GM12878 (cell line): ENCODE measurements around the gene PRKAG2. TPM values are rescaled to one million over a fixed set of nuclear protein-coding genes. Genes with fewer than 3 reads are reported as not detected.

Experiments used
- ATAC-seq: fragments of 200-7000 bp; cut with Tn5 transposase; 3 replicates; pipeline ENCODE4 v1.9.1; 2020; ENCODE audit warnings: mild to moderate bottlenecking, moderate library complexity
- BruUV-seq: library from RNA; stranded (reverse); fragments of 400-500 nt; replicated peaks from 2 replicates; lab custom pipeline; 2021; lab: Mats Ljungman, UMichigan
- CTCF ChIA-PET: fragments of 300-600 bp; sonication (Branson Sonifier 250); formaldehyde crosslinking; extraction: SDS; loops from one replicate; lab custom pipeline; 2021; ENCODE audit warnings: inconsistent platforms; lab: Yijun Ruan, JAX
- POLR2A ChIA-PET: fragments of 350-600 bp; formaldehyde crosslinking; extraction: SDS; loops from one replicate; lab custom pipeline; 2021; ENCODE audit warnings: inconsistent platforms; lab: Charles Lee
- RAD21 ChIA-PET: fragments of 300-600 bp; sonication (Branson Sonifier 250); formaldehyde crosslinking; loops from one replicate; lab custom pipeline; 2023; ENCODE audit warnings: antibody characterized with exemption; ENCODE audit not compliant: unreplicated experiment; lab: Charles Lee
- SMC1A ChIA-PET: fragments of 300-600 bp; sonication (Branson Sonifier 250); formaldehyde crosslinking; loops from one replicate; lab custom pipeline; 2023; ENCODE audit not compliant: unreplicated experiment, uncharacterized antibody; lab: Charles Lee
- DNase-seq: peaks from one replicate; pipeline ENCODE4 v3.0.0-alpha.2; 2011; ENCODE audit warnings: low read depth, low spot score
- FAIRE-seq: peaks from 3 replicates; lab custom pipeline; 2011; peaks lifted over from hg19 to GRCh38; lab: Jason Lieb, UNC
- H2AFZ ChIP-seq: 2 replicates; pipeline ENCODE4 v1.6.0; 2011; ENCODE audit warnings: low read depth, low read length, control low read depth; ENCODE audit not compliant: control insufficient read depth
- H3K27ac ChIP-seq: 2 replicates; pipeline ENCODE4 v1.5.1; 2011; ENCODE audit warnings: control low read depth; ENCODE audit not compliant: control insufficient read depth, insufficient read depth
- H3K27me3 ChIP-seq, 2 experiments: replicated peaks in 1 of 2; 2 replicates each; pipeline versions ENCODE4 v1.6.0 to v1.6.1; 2011; ENCODE audit warnings: low read length in 1 of 2; ENCODE audit not compliant: control insufficient read depth in 2 of 2, insufficient read depth in 2 of 2
- H3K36me3 ChIP-seq, 2 experiments: 2 replicates each; pipeline ENCODE4 v1.5.1; 2011; ENCODE audit warnings: low read length in 1 of 2; ENCODE audit not compliant: control insufficient read depth in 2 of 2, insufficient read depth in 2 of 2
- H3K4me1 ChIP-seq: 2 replicates; pipeline ENCODE4 v1.6.1; 2011; ENCODE audit warnings: mild to moderate bottlenecking, low read length, moderate library complexity, mixed read lengths; ENCODE audit not compliant: control insufficient read depth, insufficient read depth
- H3K4me2 ChIP-seq: 2 replicates; pipeline ENCODE4 v1.6.0; 2011; ENCODE audit warnings: control low read depth; ENCODE audit not compliant: control insufficient read depth, insufficient read depth
- H3K4me3 ChIP-seq: fragments of 200-600 bp; sonication (generic); 2 replicates; pipeline ENCODE4 v1.5.1; 2016
- H3K79me2 ChIP-seq: 2 replicates; pipeline ENCODE4 v1.6.0; 2011; ENCODE audit warnings: low read length; ENCODE audit not compliant: control insufficient read depth, insufficient read depth
- H3K9ac ChIP-seq: 2 replicates; pipeline ENCODE4 v1.8.0; 2011; ENCODE audit warnings: low read length, control low read depth, mixed read lengths; ENCODE audit not compliant: control insufficient read depth, insufficient read depth
- H3K9me3 ChIP-seq: replicated peaks from 3 replicates; pipeline ENCODE4 v1.5.1; 2011; ENCODE audit warnings: mild to moderate bottlenecking, low read length; ENCODE audit not compliant: control insufficient read depth, insufficient read depth
- H4K20me1 ChIP-seq: 2 replicates; pipeline ENCODE4 v1.6.0; 2011; ENCODE audit not compliant: control insufficient read depth, insufficient read depth
- ATF2 ChIP-seq: IDR thresholded peaks from 2 replicates; pipeline ENCODE4 v1.6.1; 2012; ENCODE audit warnings: low read length, inconsistent platforms
- ESRRA ChIP-seq: IDR thresholded peaks from 2 replicates; pipeline ENCODE4 v1.6.1; 2012; ENCODE audit warnings: mild to moderate bottlenecking, low read length, improper control_type of control experiment
- EZH2 ChIP-seq: IDR thresholded peaks from 2 replicates; pipeline ENCODE4 v1.6.1; 2012; ENCODE audit warnings: low read depth, mild to moderate bottlenecking, control low read depth, inconsistent platforms, low read length, borderline replicate concordance; ENCODE audit not compliant: control insufficient read depth
- FOS ChIP-seq: IDR thresholded peaks from 3 replicates; pipeline ENCODE4 v1.6.1; 2011; ENCODE audit warnings: borderline replicate concordance; ENCODE audit not compliant: insufficient read length; ENCODE audit errors: extremely low read depth
- HDAC6 ChIP-seq: fragments of 200-600 bp; sonication (generic); IDR thresholded peaks from one replicate; pipeline ENCODE4 v1.8.0; 2017; ENCODE audit warnings: antibody characterized with exemption; ENCODE audit not compliant: unreplicated experiment
- IKZF2 ChIP-seq, 2 experiments: fragments of 450-650 bp; IDR thresholded peaks; 2 replicates each; pipeline ENCODE4 v1.6.1; 2017; ENCODE audit warnings: mild to moderate bottlenecking in 2 of 2, moderate library complexity in 2 of 2
- IRF3 ChIP-seq: fragments of 450-650 bp; IDR thresholded peaks from 2 replicates; pipeline ENCODE4 v1.6.1; 2014; ENCODE audit warnings: mild to moderate bottlenecking
- TCF12 ChIP-seq: IDR thresholded peaks from 2 replicates; pipeline ENCODE4 v1.6.1; 2011; ENCODE audit warnings: low read depth, mild to moderate bottlenecking, low read length
- ZNF274 ChIP-seq: IDR thresholded peaks from one replicate; pipeline ENCODE4 v1.8.0; 2011; ENCODE audit not compliant: insufficient read length, insufficient read depth
- whole genome bisulfite sequencing: methylation state at CpG from one replicate; pipeline ENCODE4 v1.1.6; 2016; ENCODE audit warnings: low lambda C conversion rate; ENCODE audit not compliant: insufficient replicate concordance, insufficient coverage; ENCODE audit errors: missing lambda C conversion rate; 5-methylcytosine and 5-hydroxymethylcytosine counted together
- in situ Hi-C: fragments of 300-500 bp; cut with MboI; formaldehyde crosslinking; loops from 9 replicates; pipeline ENCODE4 v1.14.3; 2018; ENCODE audit warnings: mixed read lengths
- intact Hi-C: fragments of 100-400 bp; cut with micrococcal nuclease; formaldehyde crosslinking; loops from one replicate; pipeline ENCODE4 v1.14.2; 2022; ENCODE audit not compliant: unreplicated experiment
- polyA plus RNA-seq, 11 experiments: library from polyadenylated mRNA; depleted of rRNA in 4 of 11; unstranded in 6 of 11; stranded (reverse) in 5 of 11; fragments of >200 nt; fragmentation: Nextera tagmentation in 4 of 11; fragmentation: Illumina TruSeq in 1 of 11; extraction: Ambion mirVana in 4 of 11; extraction: Trizol in 1 of 11; gene quantifications; 1 replicate in 1 of 11; 2 replicates in 10 of 11; pipeline versions ENCODE4 v1.2.1 to v1.2.3, GENCODE V29; 2011 to 2016; ENCODE audit warnings: inconsistent platforms in 2 of 11, missing spikeins in 2 of 11, low read depth in 1 of 11
- total RNA-seq, 4 experiments: library from RNA; depleted of rRNA in 3 of 4; stranded (reverse); fragments of >200 nt in 3 of 4; fragmentation: Illumina TruSeq in 1 of 4; extraction: Trizol in 1 of 4; gene quantifications; 2 replicates each; pipeline versions ENCODE4 v1.2.1 to v1.2.3, GENCODE V29; 2013 to 2021

PRKAG2 gene
- total and polyA plus RNA-seq, 10 of the 15 experiments (the other 5 are each of a cell fraction or from before 2014, with no cell fraction given): 3.4 to 8.9 (median 6.8) TPM

GRCh38 chr7:151608031-151608551 lies 268.8 kb downstream of the PRKAG2 start:
- no peak overlapping the region for H3K9ac ChIP-seq
- H4K20me1 ChIP-seq: no peaks in the 10 kb centered on the region
- H3K36me3 ChIP-seq: peaks cover 0 to 2% of the 10 kb centered on the region in 2 experiments; a peak in 1 of 4 replicates
- no peaks in the 10 kb centered on the region for H3K9me3 ChIP-seq
- intact Hi-C loops: no loop called here
- no peaks in the 10 kb centered on the region for H3K27me3 ChIP-seq
- DNase-seq (no peak), FAIRE-seq (no peak)
- CTCF ChIA-PET: no interaction called here
- no peaks in the 10 kb centered on the region for H3K79me2 ChIP-seq
- no peak overlapping the region for H2AFZ ChIP-seq
- H3K4me3 ChIP-seq: no peak overlapping the region
- H3K27ac ChIP-seq: no peak overlapping the region
- TF ChIP-seq IKZF2 (IDR thresholded peaks at IDR 0.05): no peak
- no peak for TF ChIP-seq HDAC6
- TF ChIP-seq ZNF274: no peak
- TF ChIP-seq FOS: no peak
- no peak for TF ChIP-seq ATF2
- TF ChIP-seq, all 136 proteins: peak for 0
- 85% methylated on average over 15 of the region's 15 CpGs for WGBS
- Histone ChIP-seq H3K4me2 (no peak overlapping the region), H3K4me1 (no peaks in the 10 kb centered on the region)
- POLR2A ChIA-PET: no interaction called here
- SMC1A ChIA-PET: no interaction called here
- BruUV-seq: no TSS peak
- in situ Hi-C loops: no loop called here
- ATAC-seq: no peak
- RAD21 ChIA-PET: no interaction called here

DNA sequence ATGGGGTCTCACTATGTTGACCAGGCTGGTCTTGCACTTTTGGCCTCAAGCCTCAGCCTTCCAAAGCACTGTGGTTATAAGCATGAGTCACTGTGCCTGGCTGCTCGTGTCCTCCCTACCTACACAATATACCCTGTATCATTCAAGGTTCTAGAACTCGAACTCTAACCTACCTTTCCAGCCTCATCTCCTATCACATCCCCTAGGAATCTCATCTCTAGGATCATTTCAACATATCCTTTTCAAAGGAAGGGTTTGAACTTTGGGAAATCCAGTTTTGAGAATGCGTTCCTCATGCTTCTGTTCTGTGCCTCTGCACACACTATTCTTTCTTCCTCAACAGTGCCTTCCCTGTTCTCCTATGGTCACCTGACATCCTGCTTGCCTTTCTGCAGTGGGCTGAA lies 269.4 kb downstream of the PRKAG2 start:
- RAD21 ChIA-PET: no interaction called here
- in situ Hi-C loops (no loop called here), intact Hi-C loops (no loop called here)
- POLR2A ChIA-PET: no interaction called here
- Histone ChIP-seq H2AFZ (no peak overlapping the region), H3K27ac (no peak overlapping the region), H3K9ac (no peak overlapping the region), H3K27me3 (no peaks in the 10 kb centered on the region), H3K4me1 (no peaks in the 10 kb centered on the region), H3K36me3 (peaks cover 0 to 2% of the 10 kb centered on the region in 2 experiments; a peak in 1 of 4 replicates), H3K4me3 (no peak overlapping the region), H3K9me3 (no peaks in the 10 kb centered on the region), H3K79me2 (no peaks in the 10 kb centered on the region), H3K4me2 (no peak overlapping the region), H4K20me1 (no peaks in the 10 kb centered on the region)
- TF ChIP-seq ESRRA: no peak
- no peak for TF ChIP-seq IRF3
- TF ChIP-seq EZH2: no peak
- no peak for TF ChIP-seq TCF12
- no peak for DNase-seq
- CTCF ChIA-PET: no interaction called here
- no peak for FAIRE-seq
- no peak for ATAC-seq
- 67% methylated on average over 3 of the region's 3 CpGs for WGBS
- SMC1A ChIA-PET: no interaction called here
- BruUV-seq: no TSS peak
